Ovary (tissue), 9 donors: ENCODE measurements around the gene PPIL6. TPM values are rescaled to one million over a fixed set of nuclear protein-coding genes. Genes with fewer than 3 reads are reported as not detected.
"Not testable (repeated sequence)": the region's sequence is repeated elsewhere in the genome, so short reads cannot be mapped to it uniquely, and the experiment has no call there.

Source experiments
- DNase-seq, 5 donors: peaks; one replicate each; pipeline ENCODE4 v3.0.0-alpha.2; 2019 to 2020
- H3K27ac ChIP-seq, 2 donors: fragments of 200-600 bp; one replicate each; pipeline versions ENCODE4 v1.5.1 to v1.8.0; 2019 to 2022
- H3K27me3 ChIP-seq: fragments of 200-600 bp; one replicate; pipeline ENCODE4 v1.8.0; 2022
- H3K36me3 ChIP-seq: fragments of 200-600 bp; sonication (generic); one replicate; pipeline ENCODE4 v1.5.1; 2019
- H3K4me1 ChIP-seq: one replicate; pipeline ENCODE4 v1.8.1; 2013; ENCODE audit warnings: mild to moderate bottlenecking, moderate library complexity; ENCODE audit not compliant: insufficient read depth
- H3K4me3 ChIP-seq: fragments of 200-600 bp; sonication (generic); one replicate; pipeline ENCODE4 v1.5.1; 2017
- H3K9me3 ChIP-seq, 2 donors: fragments of 200-600 bp in 1 of 2; sonication (generic) in 1 of 2; one replicate each; pipeline versions ENCODE4 v1.5.1 to v1.8.1; 2013 to 2019; ENCODE audit warnings: mild to moderate bottlenecking in 1 of 2, moderate library complexity in 1 of 2
- EP300 ChIP-seq: sonication (generic); formaldehyde crosslinking; IDR thresholded peaks from one replicate; pipeline ENCODE4 v1.6.1; 2017; ENCODE audit warnings: antibody characterized with exemption
- POLR2A ChIP-seq: fragments of 450-650 bp; IDR thresholded peaks from one replicate; pipeline ENCODE4 v1.6.1; 2017; ENCODE audit warnings: antibody characterized with exemption, mild to moderate bottlenecking, moderate library complexity
- WGBS, 3 donors: extraction: QIAGEN DNeasy Blood & Tissue Kit in 1 of 3; methylation state at CpG; one replicate each; pipeline versions ENCODE4 v1.1.5 to v1.1.7; 2013 to 2017; 5-methylcytosine and 5-hydroxymethylcytosine counted together
- intact Hi-C, 4 donors: fragments of 100-400 bp; cut with DNase I; formaldehyde crosslinking; loops; one replicate each; pipeline versions ENCODE4 v1.11.0 to v1.15.1; 2022 to 2023
- polyA plus RNA-seq, 2 donors: library from polyadenylated mRNA; stranded (reverse); fragments of 200-250 nt in 1 of 2; fragments of 350-450 nt in 1 of 2; fragmentation: Illumina TruSeq in 1 of 2; extraction: RNeasy Lipid Tissue Mini Kit (QIAGEN cat#74804) in 1 of 2; gene quantifications; one replicate each; pipeline ENCODE4 v1.2.3, GENCODE V29; 2013 to 2014
- total RNA-seq, 7 donors: library from RNA; depleted of rRNA in 2 of 7; stranded (reverse); fragments of >200 nt in 2 of 7; fragmentation: NEBNext Ultra II Directional in 3 of 7; extraction: Animal tissue kit (Norgen Biotek cat#: 25700) in 3 of 7; gene quantifications; one replicate each; pipeline versions ENCODE4 v1.1.0 to v1.2.4, GENCODE V29; 2016 to 2023
- TF ChIP-seq, protein P1 (sequence below), 3 donors: fragments of 450-650 bp in 2 of 3; fragments of 200-600 bp in 1 of 3; IDR thresholded peaks; one replicate each; pipeline versions ENCODE4 v1.5.1 to v1.8.0; 2016 to 2022; ENCODE audit warnings: antibody characterized with exemption in 3 of 3, mild to moderate bottlenecking in 1 of 3
- donor health status: DM: no; HTN: no; CAD: no; lungs with moderate emphysema.
- donor health status: DM: no; HTN: no; CAD: no.
- donor health status: Bipolar disorder and iron deficiency.
- donor health status: DM: yes; HTN: yes; CAD: no.
- donor health status: DM: no; HTN: no; CAD: no.
- donor health status: DM: yes; HTN: yes; CAD: no.

PPIL6 gene
- total and polyA plus RNA-seq, 9 donors, result 6.3 to 29.8 (median 10.9) TPM

- TF ChIP-seq EP300, result no peak
- TF ChIP-seq POLR2A, result no peak
- TF ChIP-seq, protein P1, sequence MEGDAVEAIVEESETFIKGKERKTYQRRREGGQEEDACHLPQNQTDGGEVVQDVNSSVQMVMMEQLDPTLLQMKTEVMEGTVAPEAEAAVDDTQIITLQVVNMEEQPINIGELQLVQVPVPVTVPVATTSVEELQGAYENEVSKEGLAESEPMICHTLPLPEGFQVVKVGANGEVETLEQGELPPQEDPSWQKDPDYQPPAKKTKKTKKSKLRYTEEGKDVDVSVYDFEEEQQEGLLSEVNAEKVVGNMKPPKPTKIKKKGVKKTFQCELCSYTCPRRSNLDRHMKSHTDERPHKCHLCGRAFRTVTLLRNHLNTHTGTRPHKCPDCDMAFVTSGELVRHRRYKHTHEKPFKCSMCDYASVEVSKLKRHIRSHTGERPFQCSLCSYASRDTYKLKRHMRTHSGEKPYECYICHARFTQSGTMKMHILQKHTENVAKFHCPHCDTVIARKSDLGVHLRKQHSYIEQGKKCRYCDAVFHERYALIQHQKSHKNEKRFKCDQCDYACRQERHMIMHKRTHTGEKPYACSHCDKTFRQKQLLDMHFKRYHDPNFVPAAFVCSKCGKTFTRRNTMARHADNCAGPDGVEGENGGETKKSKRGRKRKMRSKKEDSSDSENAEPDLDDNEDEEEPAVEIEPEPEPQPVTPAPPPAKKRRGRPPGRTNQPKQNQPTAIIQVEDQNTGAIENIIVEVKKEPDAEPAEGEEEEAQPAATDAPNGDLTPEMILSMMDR (IDR thresholded peaks at IDR 0.05), result no peak
- intact Hi-C loops, result no loop called here
- no peaks in the 10 kb centered on the region for H3K4me1 ChIP-seq
- H3K4me3 ChIP-seq, result no peak overlapping the region
- 84 to 90% (median 86%) methylated on average over 7 of the region's 7 CpGs for WGBS, 3 donors
- H3K36me3 ChIP-seq, result no peaks in the 10 kb centered on the region
- DNase-seq, result no peak
- no peaks in the 10 kb centered on the region for H3K27me3 ChIP-seq
- no peak overlapping the region for H3K27ac ChIP-seq
- no peaks in the 10 kb centered on the region for H3K9me3 ChIP-seq
These were observed 25.3 kb upstream of the PPIL6 start for GRCh38 chr6:109465772-109466171.

- Histone ChIP-seq H3K27ac (no peak overlapping the region), H3K4me1 (no peaks in the 10 kb centered on the region), H3K4me3 (no peak overlapping the region), H3K36me3 (no peaks in the 10 kb centered on the region), H3K27me3 (no peaks in the 10 kb centered on the region), H3K9me3 (no peaks in the 10 kb centered on the region)
- no peak for TF ChIP-seq EP300
- no peak for TF ChIP-seq POLR2A
- TF ChIP-seq, protein P1 (IDR thresholded peaks at IDR 0.05), result no peak
- intact Hi-C loops, result no loop called here
- DNase-seq, result no peak
- 75 to 92% (median 82%) methylated on average over 1 of the region's 1 CpG for WGBS, 3 donors
These were observed 21.5 kb upstream of the PPIL6 start for GRCh38 chr6:109461733-109462526.

- H3K4me3 ChIP-seq, H3K4me1 ChIP-seq, H3K9me3 ChIP-seq, H3K36me3 ChIP-seq, H3K27ac ChIP-seq, DNase-seq, H3K27me3 ChIP-seq, intact Hi-C loops: not testable (repeated sequence)
- 95 to 100% (median 97%) methylated on average over 1 of the region's 1 CpG for WGBS, 3 donors
These were observed 20.8 kb upstream of the PPIL6 start for GRCh38 chr6:109461205-109461604.

DNA sequence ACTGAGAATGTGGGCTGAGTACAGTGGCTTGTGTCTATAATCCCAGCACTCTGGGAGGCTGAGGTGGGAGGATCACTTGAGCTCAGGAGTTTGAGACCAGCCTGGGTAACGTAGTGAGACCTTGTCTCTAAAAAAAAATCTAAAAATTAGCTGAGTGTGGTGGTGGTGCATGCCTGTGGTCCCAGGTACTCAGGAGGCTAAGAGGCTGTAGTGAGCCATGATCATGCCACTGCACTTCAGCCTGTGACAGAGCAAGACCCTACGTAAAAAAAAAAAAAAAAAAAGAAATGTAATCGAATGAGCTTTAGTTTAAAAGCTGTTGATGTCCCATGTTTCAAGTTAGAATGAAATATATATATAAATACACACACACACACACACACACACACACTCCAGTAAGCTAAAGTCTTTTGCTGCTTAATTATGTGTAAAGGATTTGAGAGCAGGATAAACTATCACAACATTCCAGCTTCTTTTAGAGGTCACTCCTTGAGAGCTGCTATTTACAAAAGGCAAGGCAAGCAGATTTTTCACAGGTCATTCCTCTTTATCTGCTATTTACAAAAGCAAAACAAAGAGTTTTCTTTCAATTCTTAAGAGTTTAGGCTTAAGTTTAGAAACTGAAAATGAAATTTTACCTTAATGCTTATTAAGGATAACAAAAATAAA is 19.9 kb upstream of the PPIL6 start:
- intact Hi-C loops, result no loop called here
- WGBS, 3 donors, result 46 to 50% (median 49%) methylated on average over 3 of the region's 3 CpGs

More for the DNA sequence above, 19.9 kb upstream of the PPIL6 start:
- Histone ChIP-seq H3K27ac (no peak overlapping the region), H3K4me1 (peaks cover 3% of the 10 kb centered on the region), H3K4me3 (no peak overlapping the region), H3K9me3 (no peaks in the 10 kb centered on the region), H3K27me3 (no peaks in the 10 kb centered on the region), H3K36me3 (no peaks in the 10 kb centered on the region)
- no peak for DNase-seq
- TF ChIP-seq, protein P1 (IDR thresholded peaks at IDR 0.05), result no peak
- TF ChIP-seq POLR2A (no peak), EP300 (no peak)
